Activated T-helper 2 cell treated with anti-CD3 and anti-CD28 coated beads, Interferon-gamma antibody, Interleukin-2, Interleukin-4, amounts not matched to agents 10 μg/mL and 5 μg/mL and 100 μg/mL, durations not matched to agents 14 hours and 24 hours and 36 hours (primary cell): ENCODE data around the gene ASAP2. TPM values are rescaled to one million over a fixed set of nuclear protein-coding genes. Genes with fewer than 3 reads are reported as not detected.

ENCODE experiments used
- DNase-seq: peaks from one replicate; pipeline ENCODE4 v3.0.0; 2021; ENCODE audit warnings: low spot score
- H3K27ac Mint-ChIP-seq: one replicate; pipeline ENCODE4 v1.8.0; 2021; ENCODE audit warnings: mixed read lengths
- H3K27me3 Mint-ChIP-seq: one replicate; pipeline ENCODE4 v1.8.0; 2021; ENCODE audit warnings: low read depth, mixed read lengths
- H3K36me3 Mint-ChIP-seq: one replicate; pipeline ENCODE4 v1.8.0; 2021; ENCODE audit warnings: low read depth, mixed read lengths
- H3K4me1 Mint-ChIP-seq: one replicate; pipeline ENCODE4 v1.8.0; 2021; ENCODE audit warnings: low read depth, mixed read lengths
- H3K4me3 Mint-ChIP-seq: one replicate; pipeline ENCODE4 v1.8.0; 2021; ENCODE audit warnings: low read depth, mild to moderate bottlenecking, moderate library complexity, mixed read lengths
- H3K9me3 Mint-ChIP-seq: one replicate; pipeline ENCODE4 v1.8.0; 2021; ENCODE audit warnings: mixed read lengths
- intact Hi-C: fragments of 100-400 bp; cut with micrococcal nuclease; formaldehyde crosslinking; loops from one replicate; pipeline ENCODE4 v1.15.1; 2023
- total RNA-seq: library from RNA; stranded (reverse); gene quantifications from 2 replicates; pipeline ENCODE4 v1.2.3, GENCODE V29; 2022

The ASAP2 gene
- total RNA-seq, 1 donor from 2014 or later: 0.96 TPM

- Mint-ChIP-seq H3K36me3 (peaks cover 40% of the 10 kb centered on the region), H3K27me3 (no peaks in the 10 kb centered on the region), H3K4me3 (peak overlapping the region; percentile 91), H3K4me1 (peaks cover 37% of the 10 kb centered on the region), H3K9me3 (no peaks in the 10 kb centered on the region), H3K27ac (peak overlapping the region; percentile 93)
- DNase-seq: peak; percentile 39
- intact Hi-C loops: loop anchor here (1.0 to 10.0 kb wide), 7 partner anchors 54 to 1025 kb away; partner anchors contain the start of genes ASAP2, ODC1, RRM2 and TAF1B
Measured at GRCh38 chr2:9422321-9423099, 215.9 kb downstream of the ASAP2 start.

- Mint-ChIP-seq H3K9me3 (no peaks in the 10 kb centered on the region), H3K4me1 (peaks cover 31% of the 10 kb centered on the region), H3K27me3 (no peaks in the 10 kb centered on the region), H3K27ac (peak within 1 kb of the TSS; percentile 93), H3K36me3 (peaks cover 32% of the 10 kb centered on the region), H3K4me3 (peak within 1 kb of the TSS; percentile 91)
- intact Hi-C loops: loop anchor here (1.0 to 10.0 kb wide), 7 partner anchors 53 to 1024 kb away; partner anchors contain the start of genes ASAP2, ODC1, RRM2 and TAF1B
- DNase-seq: peak; percentile 97
Measured at GRCh38 chr2:9423100-9423921, 216.7 kb downstream of the ASAP2 start, which contains the start of the genes CPSF3 and ITGB1BP1. CPSF3 (plus strand) TSS chr2:9423654; CDS start chr2:9423774, 120 bp downstream. ITGB1BP1 (minus strand) TSS chr2:9423528; CDS start chr2:9418697, 4,831 bp downstream.

- no peaks in the 10 kb centered on the region for H3K9me3 Mint-ChIP-seq
- H3K36me3 Mint-ChIP-seq: peaks cover 30% of the 10 kb centered on the region
- peaks cover 32% of the 10 kb centered on the region for H3K4me1 Mint-ChIP-seq
- DNase-seq: peak; percentile 29
- no peak overlapping the region for H3K4me3 Mint-ChIP-seq
- no peaks in the 10 kb centered on the region for H3K27me3 Mint-ChIP-seq
- H3K27ac Mint-ChIP-seq: no peak overlapping the region
- intact Hi-C loops: loop anchor here (1.0 to 10.0 kb wide), 7 partner anchors 52 to 1023 kb away; partner anchors contain the start of genes ASAP2, ODC1, RRM2 and TAF1B
Measured at GRCh38 chr2:9423922-9424272, 217.3 kb downstream of the ASAP2 start.

- H3K27ac Mint-ChIP-seq: no peak overlapping the region
- DNase-seq: no peak
- H3K36me3 Mint-ChIP-seq: peaks cover 32% of the 10 kb centered on the region
- peaks cover 26% of the 10 kb centered on the region for H3K4me1 Mint-ChIP-seq
- H3K27me3 Mint-ChIP-seq: no peaks in the 10 kb centered on the region
- no peaks in the 10 kb centered on the region for H3K9me3 Mint-ChIP-seq
- intact Hi-C loops: loop anchor here (5.0 to 10.0 kb wide), 5 partner anchors 217 to 1023 kb away; partner anchors contain the start of genes ASAP2, ODC1, RRM2 and TAF1B
- no peak overlapping the region for H3K4me3 Mint-ChIP-seq
Measured at GRCh38 chr2:9424447-9425164, 218.0 kb downstream of the ASAP2 start.

- H3K36me3 Mint-ChIP-seq: peaks cover 45% of the 10 kb centered on the region
- H3K4me1 Mint-ChIP-seq: peaks cover 14% of the 10 kb centered on the region
- no peaks in the 10 kb centered on the region for H3K27me3 Mint-ChIP-seq
- no peak overlapping the region for H3K4me3 Mint-ChIP-seq
- no peak overlapping the region for H3K27ac Mint-ChIP-seq
- no peak for DNase-seq
- intact Hi-C loops: loop anchor here (10.0 kb wide), 1 partner anchor 284 kb away; no protein-coding TSS in a partner anchor
- H3K9me3 Mint-ChIP-seq: no peaks in the 10 kb centered on the region
Measured at GRCh38 chr2:9428965-9429577, 222.5 kb downstream of the ASAP2 start.

GRCh38 chr2:9430316-9431293 lies 224.0 kb downstream of the ASAP2 start:
- H3K27me3 Mint-ChIP-seq: no peaks in the 10 kb centered on the region
- no peak for DNase-seq
- no peak overlapping the region for H3K4me3 Mint-ChIP-seq
- peaks cover 14% of the 10 kb centered on the region for H3K4me1 Mint-ChIP-seq
- no peaks in the 10 kb centered on the region for H3K9me3 Mint-ChIP-seq
- peaks cover 53% of the 10 kb centered on the region for H3K36me3 Mint-ChIP-seq
- intact Hi-C loops: no loop called here
- peak overlapping the region; percentile 73 for H3K27ac Mint-ChIP-seq

GRCh38 chr2:9434489-9434888 lies 227.9 kb downstream of the ASAP2 start:
- H3K9me3 Mint-ChIP-seq: no peaks in the 10 kb centered on the region
- no peaks in the 10 kb centered on the region for H3K27me3 Mint-ChIP-seq
- DNase-seq: no peak
- H3K4me3 Mint-ChIP-seq: no peak overlapping the region
- H3K4me1 Mint-ChIP-seq: peaks cover 11% of the 10 kb centered on the region
- H3K36me3 Mint-ChIP-seq: peaks cover 70% of the 10 kb centered on the region
- no peak overlapping the region for H3K27ac Mint-ChIP-seq
- intact Hi-C loops: no loop called here

- H3K4me1 Mint-ChIP-seq: peaks cover 4% of the 10 kb centered on the region
- DNase-seq: no peak
- H3K27ac Mint-ChIP-seq: no peak overlapping the region
- intact Hi-C loops: no loop called here
- H3K27me3 Mint-ChIP-seq: no peaks in the 10 kb centered on the region
- no peaks in the 10 kb centered on the region for H3K9me3 Mint-ChIP-seq
- no peak overlapping the region for H3K4me3 Mint-ChIP-seq
- peaks cover 61% of the 10 kb centered on the region for H3K36me3 Mint-ChIP-seq
Measured at GRCh38 chr2:9439536-9439935, 232.9 kb downstream of the ASAP2 start.

- DNase-seq: no peak
- Mint-ChIP-seq H3K36me3 (peaks cover 60% of the 10 kb centered on the region), H3K27me3 (no peaks in the 10 kb centered on the region), H3K4me3 (no peak overlapping the region), H3K4me1 (peaks cover 8% of the 10 kb centered on the region), H3K27ac (no peak overlapping the region), H3K9me3 (no peaks in the 10 kb centered on the region)
- intact Hi-C loops: no loop called here
Measured at GRCh38 chr2:9440058-9440727, 233.6 kb downstream of the ASAP2 start.

- Mint-ChIP-seq H3K4me1 (peaks cover 15% of the 10 kb centered on the region), H3K4me3 (no peak overlapping the region), H3K9me3 (no peaks in the 10 kb centered on the region), H3K27ac (no peak overlapping the region), H3K36me3 (peaks cover 64% of the 10 kb centered on the region), H3K27me3 (no peaks in the 10 kb centered on the region)
- intact Hi-C loops: no loop called here
- no peak for DNase-seq
Measured at GRCh38 chr2:9441556-9441955, 234.9 kb downstream of the ASAP2 start.

- Mint-ChIP-seq H3K4me3 (no peak overlapping the region), H3K9me3 (no peaks in the 10 kb centered on the region), H3K4me1 (peaks cover 15% of the 10 kb centered on the region), H3K36me3 (peaks cover 66% of the 10 kb centered on the region), H3K27me3 (no peaks in the 10 kb centered on the region), H3K27ac (no peak overlapping the region)
- DNase-seq: no peak
- intact Hi-C loops: no loop called here
Measured at GRCh38 chr2:9443526-9443925, 236.9 kb downstream of the ASAP2 start.
